GM19395 (cell line): ENCODE data around the gene MRPL57.
A peak's percentile ranks its signal among the peaks of the same experiment; 100 is the strongest.
"Not testable (repeated sequence)": the region's sequence is repeated elsewhere in the genome, so short reads cannot be mapped to it uniquely, and the experiment has no call there.

ENCODE experiments used
- ATAC-seq: cut with Tn5 transposase; IDR thresholded peaks from one replicate; pipeline ENCODE4 v1.9.1; 2021; ENCODE audit warnings: mild to moderate bottlenecking, moderate library complexity; ENCODE audit not compliant: unreplicated experiment

MRPL57 gene

DNA sequence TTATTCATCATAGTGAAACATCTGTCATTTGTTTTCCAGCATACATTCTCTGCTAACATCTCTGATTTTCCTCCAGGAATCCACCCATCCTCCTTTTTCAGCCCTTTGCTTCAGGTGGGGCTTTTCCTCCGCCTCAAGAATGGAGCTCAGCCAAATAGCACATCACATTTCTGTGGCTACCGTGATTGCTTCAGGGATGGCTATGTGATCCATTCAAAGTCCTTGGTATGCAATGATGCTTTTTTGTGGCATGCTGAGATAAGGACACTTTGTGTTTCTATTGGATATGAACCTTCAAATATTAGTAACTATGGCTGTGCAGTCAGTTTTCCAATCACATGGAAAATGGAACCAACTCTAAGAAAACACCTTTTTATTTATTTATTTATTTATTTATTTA lies 18.3 kb downstream of the MRPL57 start:
- not testable (repeated sequence) for ATAC-seq

DNA sequence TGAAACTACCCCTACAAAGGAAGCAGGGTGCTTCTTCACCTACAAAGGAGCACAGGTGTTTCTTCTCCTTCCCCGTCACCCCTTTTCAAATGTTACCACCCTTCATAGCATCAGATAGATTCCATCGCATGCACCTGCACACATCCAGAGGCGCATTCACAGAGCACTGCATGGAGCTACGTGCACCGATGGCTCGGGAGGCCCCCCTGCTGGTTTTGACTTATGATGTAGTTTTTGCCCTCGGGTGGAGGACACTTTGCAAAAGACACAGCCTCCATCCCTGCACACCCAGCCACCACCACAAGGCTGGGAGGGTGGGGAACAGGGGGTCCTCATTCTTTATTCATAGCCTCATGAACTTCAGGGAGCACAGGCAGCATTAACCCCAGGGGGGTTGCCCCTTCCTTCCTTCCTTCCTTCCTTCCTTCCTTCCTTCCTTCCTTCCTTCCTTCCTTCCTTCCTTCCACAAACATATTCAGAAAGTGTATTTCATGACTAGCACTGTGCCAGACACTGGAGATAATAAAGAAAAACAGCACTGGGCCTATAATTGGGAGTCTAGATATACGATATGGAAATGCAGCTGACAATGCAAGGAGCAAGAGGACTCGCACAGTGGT lies 21.3 kb downstream of the MRPL57 start:
- not testable (repeated sequence) for ATAC-seq

DNA sequence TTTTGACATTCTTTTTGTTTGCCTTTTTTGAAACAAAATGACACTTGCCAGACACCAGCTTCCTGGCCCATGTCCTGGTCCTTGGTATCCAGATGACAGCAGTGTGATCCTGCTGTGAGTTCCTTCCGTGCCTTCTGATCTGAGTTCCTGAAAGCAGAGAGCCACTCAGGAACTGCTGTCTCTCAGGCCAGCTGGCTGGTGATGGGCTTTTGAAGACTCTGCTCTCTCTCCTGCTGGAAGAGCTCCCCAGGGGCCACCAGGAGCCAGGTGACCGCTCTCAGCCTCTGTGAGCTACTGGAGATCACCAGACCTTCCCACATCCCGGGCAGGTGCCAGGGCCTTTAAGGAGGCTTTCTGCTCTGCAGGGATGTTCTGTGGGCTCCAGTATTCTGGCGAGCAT lies 21.9 kb downstream of the MRPL57 start:
- not testable (repeated sequence) for ATAC-seq

DNA sequence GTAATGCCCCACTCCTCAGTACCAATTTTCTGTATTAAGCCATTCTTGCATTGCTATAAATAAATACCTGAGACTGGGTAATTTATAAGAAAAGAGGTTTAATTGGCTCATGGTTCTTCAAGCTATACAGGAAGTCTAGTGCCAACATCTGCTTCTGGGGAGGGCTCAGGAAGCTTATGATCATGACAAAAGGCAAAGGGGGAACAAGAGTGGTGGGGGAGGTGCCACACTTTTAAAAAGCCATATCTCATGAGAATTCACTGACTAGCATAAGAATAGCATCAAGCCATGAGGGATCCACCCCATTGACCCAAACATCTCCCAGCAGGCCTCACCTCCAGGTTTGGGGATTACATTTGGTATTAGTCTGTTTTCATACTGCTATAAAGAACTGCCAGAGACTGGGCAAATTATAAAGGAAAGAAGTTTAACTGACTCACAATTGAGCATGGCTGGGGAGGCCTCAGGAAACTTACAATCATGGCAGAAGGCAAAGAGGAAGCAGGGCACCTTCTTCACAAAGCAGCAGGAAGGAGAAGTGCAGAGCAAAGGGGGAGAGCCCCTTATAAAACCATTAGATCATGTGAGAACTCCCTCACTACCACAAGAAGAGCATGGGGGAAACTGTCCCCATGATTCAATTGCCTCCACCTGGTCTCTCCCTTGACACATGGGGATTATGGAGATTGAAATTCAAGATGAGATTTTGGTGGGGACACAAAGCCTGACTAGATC lies 25.2 kb downstream of the MRPL57 start:
- ATAC-seq, result not testable (repeated sequence)

DNA sequence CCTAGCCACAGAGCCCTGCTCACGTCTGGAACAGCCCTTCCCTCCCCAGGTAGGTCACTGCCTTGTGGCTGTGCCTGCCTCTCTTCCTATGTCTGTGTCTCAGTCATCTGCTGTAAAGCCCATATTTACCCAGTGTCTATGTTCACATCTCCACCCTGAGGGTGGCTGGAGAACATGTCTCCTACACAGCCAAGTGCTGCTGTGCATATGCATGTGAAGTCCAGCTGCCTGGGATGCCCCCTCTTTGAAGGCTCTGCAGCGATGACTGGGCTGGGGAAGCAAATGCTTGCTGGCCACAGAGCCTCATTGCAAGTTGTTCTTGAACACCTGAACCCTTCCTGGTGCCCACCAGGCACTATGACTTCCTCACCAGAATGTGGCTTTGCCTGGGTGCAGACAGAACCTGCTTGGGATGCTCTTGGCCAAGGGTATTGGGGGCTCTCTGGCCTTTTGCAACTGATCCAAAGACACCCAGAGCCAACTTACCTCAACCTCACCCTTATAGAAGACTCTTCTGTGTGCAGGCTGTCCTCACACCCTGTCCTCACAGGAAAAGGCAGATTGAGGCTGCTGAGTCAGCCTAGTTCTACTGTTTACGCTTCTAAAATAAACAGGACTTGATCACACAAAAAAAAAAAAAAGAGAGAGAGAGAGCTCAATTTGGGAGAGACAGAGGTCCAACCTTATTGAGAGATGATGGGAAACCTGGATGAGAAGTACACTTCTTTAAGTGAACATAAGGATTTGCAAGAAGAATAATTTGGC lies 26.5 kb downstream of the MRPL57 start:
- no peak for ATAC-seq

DNA sequence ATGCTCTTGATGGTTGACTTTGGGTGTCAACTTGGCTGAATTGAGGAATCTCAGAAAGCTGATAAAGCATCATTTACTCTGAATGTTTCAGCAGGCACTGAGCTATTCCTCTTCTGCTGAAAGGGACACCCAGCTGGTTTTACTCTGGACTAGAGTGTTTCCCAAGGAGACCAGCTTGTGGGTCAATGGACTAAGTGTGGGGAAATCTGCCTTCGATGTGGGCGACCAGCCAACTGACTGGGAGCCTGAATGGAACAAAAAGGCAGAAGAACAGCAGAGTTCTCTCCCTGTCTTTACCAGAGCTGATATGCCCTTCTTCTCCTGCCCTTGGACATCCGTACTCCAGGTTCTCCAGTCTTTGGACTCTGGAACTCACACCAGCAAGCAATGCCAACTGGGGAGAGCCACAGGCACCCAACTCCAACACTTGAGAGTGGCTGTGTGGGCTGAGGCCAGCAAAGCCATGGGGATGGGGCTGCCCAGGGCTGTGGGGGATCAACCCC lies 32.2 kb downstream of the MRPL57 start:
- ATAC-seq, result no peak

DNA sequence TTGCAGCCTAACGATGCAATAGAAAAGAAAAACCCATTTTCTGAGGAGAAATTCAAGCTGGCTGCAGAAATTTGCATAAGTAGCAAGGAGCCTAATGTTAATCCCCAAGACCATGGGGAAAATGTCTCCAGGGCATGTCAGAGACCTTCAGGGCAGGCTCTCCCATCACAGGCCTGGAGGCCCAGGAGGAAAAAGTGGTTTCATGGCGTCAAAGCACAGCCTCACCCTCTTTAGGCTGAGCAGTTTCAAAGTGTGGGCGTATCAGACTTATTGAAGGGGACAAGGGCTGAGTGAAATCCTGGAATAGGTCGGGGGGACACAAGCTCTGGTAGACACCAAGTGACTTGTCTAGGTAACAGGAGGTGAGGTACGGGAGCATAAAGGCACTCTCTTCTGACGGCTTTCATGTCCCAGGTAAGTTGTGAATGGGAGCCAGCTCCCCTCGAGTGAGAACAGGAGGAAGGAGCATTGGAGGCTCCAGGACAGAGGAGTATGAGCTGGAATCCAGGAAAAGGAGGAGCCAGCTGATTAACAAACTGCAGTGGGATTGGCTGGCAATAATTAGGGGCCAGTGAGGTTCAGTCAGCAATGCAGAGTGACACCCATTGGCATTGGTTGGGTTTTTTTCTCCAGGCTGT lies 35.8 kb downstream of the MRPL57 start:
- no peak for ATAC-seq

DNA sequence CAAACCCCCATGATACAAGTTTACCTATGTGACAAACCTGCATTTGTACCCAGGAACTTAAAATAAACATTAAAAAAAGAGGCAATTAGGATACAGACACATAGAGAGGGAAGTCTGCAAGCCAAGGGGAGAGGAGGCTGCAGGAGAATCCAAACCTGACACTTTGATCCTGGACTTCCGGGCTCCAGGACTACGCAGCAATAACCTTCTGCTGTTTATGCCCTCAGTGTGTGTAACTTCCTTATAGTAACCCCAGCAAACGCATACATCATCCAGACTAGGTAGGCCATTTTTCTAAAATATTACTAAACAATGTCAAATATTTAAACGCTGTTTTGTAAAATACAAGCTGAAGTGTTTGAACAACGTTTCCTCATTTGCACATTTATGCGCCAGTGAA lies 39.0 kb downstream of the MRPL57 start:
- ATAC-seq, result not testable (repeated sequence)

DNA sequence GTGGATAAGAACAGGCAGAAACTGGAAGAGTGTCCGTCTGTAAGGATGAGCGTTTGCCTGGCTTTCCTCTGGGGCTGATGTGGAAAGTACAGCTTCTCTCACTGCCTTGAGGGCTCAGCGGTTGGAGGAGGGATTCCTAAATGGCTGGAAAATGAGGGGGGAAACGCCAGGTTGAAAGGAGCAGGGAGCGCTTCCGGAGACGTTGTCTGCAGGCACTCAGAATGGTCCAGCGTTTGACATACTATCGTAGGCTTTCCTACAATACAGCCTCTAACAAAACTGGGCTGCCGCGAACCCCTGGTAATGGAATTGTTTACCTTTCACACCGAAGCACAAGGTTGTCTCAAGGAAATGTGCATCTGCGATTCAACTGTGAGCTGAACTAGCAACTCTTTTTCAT lies 39.9 kb downstream of the MRPL57 start:
- no peak for ATAC-seq

DNA sequence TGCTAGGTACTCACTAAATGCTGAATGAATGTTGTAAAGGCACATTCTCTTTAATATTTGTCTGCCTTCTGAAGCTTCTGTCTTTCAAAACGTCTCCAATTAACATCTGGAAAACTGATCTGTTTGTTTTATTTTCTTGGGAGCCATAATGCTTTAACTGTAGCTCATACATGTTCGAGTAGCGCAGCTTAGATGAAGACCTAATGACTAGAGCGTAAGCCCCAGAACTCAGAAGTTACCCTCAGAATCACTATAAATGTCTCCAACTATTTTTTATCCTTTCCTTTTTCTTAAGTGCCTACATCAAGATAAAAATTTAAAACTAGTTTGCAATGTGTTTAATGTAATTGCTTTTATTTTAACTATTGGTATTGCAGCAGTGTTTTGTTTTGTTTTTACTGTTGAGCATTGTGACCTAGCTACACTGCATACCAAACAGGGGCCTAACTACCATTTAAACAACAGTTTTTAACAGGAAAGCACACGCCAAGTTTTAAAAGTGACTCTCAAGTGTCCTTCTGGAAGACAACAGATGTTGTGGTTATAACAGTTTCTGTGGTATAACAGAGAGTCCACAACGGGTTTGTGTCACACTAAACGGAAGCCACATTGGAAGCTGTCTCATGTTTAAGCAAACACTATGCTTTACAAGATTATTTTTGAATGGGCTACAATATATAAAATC lies 42.0 kb downstream of the MRPL57 start:
- ATAC-seq, result peak; percentile 98

DNA sequence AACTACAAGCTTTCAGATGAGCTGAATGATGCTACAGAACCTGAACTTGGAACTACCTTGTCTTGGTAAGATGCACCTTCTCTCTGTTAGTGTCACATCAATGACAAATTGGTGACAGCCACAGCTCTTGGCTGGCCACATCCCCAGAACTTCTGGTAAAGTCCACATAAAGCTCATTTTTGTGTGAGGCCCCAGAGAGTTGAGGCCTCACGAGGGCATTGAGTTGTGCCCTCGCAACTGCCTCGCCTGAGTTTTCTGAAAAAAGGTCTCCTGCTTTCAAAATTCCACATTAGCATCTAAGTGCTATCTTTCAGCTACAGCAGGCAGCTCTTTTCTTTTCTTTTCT lies 42.6 kb downstream of the MRPL57 start:
- ATAC-seq, result peak; percentile 68

DNA sequence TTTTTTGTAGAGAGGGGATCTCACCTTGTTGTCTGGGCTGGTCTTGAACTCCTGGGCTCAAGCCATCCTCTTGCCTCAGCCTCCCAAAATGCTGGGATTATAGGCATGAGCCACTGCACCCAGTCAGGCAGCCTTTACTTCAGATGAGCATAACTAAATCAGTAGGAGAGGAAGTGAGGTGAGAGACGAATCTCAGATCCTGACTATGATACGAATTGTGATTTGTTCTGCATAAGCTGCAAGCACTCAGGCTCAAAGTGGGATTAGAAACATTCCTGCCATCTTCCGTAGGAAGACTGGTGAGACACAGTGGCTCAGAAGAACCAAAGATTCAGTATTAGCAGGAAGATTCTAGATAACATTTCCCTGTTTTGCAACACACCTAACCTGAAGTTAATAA lies 43.3 kb downstream of the MRPL57 start:
- ATAC-seq, result not testable (repeated sequence)

DNA sequence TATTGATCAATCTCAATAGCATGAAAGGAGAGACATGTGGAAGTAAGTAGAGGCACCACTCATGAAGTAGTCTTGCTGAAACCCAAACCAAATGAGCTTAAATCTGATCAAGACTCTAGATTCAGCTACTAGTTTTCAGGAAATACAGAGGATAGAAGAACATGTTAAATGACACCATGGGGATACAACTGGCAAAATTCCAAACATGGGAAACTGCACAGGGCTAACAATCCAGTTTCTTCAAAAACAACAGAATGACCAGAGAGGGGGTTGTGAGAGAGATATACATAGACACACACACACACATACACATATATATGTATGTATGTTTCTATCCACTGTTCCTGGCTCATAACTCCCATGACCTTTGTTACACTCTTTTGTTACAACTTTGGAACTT lies 44.8 kb downstream of the MRPL57 start:
- no peak for ATAC-seq

DNA sequence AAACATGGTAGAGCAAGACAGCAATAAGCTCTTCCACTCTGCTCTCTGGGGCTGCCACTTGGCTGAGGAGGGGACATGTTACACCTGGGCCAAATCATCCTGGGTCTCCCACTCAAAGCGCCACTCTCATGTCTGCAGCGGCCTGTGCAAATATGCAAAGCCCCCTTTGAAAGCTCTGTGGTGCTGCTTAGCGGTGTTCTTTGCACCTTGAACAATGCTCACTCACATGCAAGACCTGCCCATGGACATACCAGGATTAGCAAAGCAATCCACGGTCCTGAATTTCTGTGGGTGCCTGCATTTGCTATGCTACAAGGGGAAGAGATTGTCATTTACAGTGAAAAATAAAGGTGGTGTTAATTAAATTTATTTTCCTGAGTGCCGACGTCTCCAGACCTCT lies 48.6 kb downstream of the MRPL57 start:
- ATAC-seq, result no peak

DNA sequence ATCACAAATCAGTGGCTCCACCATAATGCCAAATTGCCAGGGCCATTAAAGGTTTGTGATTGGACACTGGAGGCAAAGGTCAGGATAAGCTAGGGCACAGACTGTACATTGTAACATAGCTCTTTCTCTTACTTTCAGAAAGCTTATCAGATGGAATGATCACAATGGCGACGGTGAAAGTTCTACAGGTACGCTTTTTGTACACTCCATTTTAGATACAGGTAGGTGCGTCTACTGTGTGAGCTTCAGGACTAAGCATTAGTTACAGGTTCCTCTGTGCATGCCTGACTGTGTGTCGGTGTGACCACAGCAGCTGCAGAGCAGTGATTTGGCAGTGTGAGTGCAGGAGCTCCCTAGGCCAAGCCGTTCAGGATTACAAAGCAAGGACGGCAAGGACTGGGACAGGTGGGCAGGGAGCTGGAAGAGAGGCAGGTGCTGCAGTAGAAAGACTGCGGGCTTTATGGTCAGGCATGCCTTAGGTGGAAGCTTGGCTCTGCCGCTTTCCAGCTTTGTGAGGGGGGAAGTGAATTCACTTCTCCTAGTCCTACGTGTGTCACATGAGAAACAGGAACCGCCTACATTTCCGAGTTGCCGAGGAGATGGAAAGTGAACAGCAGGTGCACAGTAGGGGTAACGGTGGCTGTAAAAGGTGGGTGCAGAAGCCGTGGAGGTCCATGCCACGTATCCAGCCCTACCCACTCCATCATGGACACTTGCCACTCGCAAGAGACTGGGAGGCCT lies 49.6 kb downstream of the MRPL57 start:
- ATAC-seq, result no peak

DNA sequence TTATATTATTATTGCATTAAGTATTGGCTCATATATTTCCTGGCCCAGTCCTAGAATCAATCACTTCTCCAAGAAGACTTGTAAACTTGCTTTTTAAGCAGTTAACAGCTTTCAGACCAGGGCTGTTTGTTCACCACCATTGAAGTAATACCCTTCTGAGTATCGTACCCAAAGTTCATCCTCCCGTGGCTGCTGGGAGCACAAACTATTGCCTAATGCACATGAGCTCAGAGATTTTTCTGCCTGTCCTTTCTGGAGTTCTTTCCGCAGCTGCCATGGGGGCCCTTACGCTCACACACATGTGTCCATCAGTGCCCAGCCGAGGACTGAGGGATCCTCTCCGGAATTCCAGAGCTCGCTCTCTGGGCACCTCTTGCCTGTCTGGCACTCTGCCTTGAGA lies 51.5 kb downstream of the MRPL57 start:
- ATAC-seq, result no peak
